ENCODE data around the gene INPPL1.
"Not testable (repeated sequence)": the region's sequence is repeated elsewhere in the genome, so short reads cannot be mapped to it uniquely, and the experiment has no call there.

Gene INPPL1

GRCh38 chr11:72224564-72225410 lies at the start of gene INPPL1:
Gene INPPL1, plus strand, starts transcription at chr11:72224767. Its CDS starts 218 bp downstream, at chr11:72224985.
- DNase-seq = no peak

DNA sequence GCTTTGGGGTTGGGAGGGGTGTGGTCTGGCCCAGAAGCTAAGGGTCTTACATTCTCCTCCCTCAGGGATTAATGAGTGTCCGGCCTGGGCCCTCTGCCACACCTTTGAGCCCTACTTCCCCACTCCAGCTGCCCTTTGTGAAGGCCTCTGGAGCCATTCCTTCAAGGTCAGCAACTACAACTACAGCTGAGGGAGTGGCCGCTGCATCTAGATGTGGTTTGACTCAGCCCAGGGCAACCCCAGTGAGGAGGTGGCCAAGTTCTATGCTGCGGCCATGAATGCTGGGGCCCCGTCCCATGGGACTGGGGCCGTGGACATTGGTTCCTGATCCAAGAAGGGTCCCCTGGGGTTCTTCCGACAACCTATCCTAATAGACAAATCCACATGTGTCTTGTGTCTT lies 46.9 kb upstream of the INPPL1 start:
- DNase-seq = no peak

GRCh38 chr11:72179049-72179803 lies 45.3 kb upstream of the INPPL1 start:
- DNase-seq = no peak

DNA sequence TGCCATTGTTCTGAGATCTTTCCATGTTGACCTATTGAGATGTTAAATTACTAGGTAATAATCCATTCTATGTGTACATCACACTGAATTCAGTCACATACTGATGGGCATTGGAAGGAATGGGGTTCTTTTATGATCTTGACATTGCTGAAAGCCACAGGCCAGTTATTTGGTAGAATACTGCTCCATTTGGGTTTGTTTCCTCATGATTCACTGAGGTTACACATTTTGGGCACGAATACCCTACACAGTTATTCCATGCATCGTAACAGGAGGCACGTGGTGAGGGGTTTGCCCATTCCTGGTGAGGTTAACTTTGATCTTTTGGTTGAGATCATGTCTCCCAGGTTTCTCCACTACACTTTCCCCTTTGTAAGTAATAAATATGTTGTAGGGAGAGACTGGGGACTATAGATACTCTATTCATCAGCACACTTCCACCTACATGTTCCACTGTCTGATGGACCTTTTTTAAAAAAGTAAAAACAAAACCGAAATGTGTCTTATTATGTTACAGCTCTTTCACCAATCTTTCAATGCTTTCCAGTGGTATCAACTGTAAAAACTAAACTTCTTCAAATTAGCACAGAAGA lies 44.7 kb upstream of the INPPL1 start:
- no peak for DNase-seq

DNA sequence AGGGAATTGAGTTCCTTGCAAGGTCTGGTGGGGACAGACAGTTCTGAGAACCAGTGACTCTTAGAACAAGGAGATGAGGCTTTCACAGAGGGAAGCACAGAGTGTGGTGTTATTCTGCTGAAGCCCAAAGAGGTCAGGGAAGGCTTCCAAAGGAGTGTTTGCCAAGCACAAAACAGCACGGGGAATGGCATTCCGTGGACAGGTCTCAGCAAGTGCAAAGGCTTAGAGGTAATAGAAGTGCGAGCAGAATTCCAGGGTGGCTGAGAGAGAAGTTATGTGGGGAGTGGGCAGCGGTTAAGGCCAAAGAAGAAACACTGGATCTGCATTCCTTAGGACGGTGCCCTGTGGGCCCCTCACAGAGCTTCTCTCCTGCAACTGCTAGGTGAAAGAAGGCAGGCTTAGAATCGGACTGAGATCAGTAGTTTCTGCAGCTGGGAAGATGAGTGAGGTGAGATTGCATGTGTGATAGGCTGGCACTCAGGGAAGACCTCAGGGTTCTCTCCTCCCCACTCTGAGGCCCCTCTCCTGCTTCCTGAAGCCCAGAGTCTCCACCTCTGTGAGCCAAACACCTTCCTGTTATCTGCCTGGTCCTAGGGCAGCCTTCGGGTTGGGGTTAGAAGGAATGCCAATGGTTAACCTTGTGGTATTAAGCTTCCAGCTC lies 43.5 kb upstream of the INPPL1 start:
- DNase-seq = not testable (repeated sequence)

- not testable (repeated sequence) for DNase-seq
Observed at GRCh38 chr11:72181553-72181958, 43.0 kb upstream of the INPPL1 start.

- no peak for DNase-seq
Observed at GRCh38 chr11:72188267-72188666, 36.3 kb upstream of the INPPL1 start.

- DNase-seq = peak; percentile 44
Observed at GRCh38 chr11:72189455-72190250, 34.9 kb upstream of the INPPL1 start.

GRCh38 chr11:72190631-72191071 lies 33.9 kb upstream of the INPPL1 start:
- no peak for DNase-seq

DNA sequence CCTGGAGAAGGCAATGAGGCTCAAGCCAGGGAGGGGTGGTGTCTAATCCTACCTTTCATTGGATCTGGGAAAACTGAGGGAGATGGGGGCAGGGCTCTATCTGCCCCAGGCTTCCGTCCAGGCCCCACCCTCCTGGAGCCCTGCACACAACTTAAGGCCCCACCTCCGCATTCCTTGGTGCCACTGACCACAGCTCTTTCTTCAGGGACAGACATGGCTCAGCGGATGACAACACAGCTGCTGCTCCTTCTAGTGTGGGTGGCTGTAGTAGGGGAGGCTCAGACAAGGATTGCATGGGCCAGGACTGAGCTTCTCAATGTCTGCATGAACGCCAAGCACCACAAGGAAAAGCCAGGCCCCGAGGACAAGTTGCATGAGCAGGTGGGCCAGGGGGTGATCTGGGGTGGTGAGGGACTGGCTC lies 32.6 kb upstream of the INPPL1 start, which contains the start of gene FOLR1:
Gene FOLR1 (plus strand): TSS at position 180 of the 421 bp plus-strand sequence. CDS start 34 bp downstream, at position 214.
- DNase-seq = no peak

GRCh38 chr11:72195518-72196270 lies 28.9 kb upstream of the INPPL1 start:
- no peak for DNase-seq

GRCh38 chr11:72201445-72201844 lies 23.1 kb upstream of the INPPL1 start:
- not testable (repeated sequence) for DNase-seq

DNA sequence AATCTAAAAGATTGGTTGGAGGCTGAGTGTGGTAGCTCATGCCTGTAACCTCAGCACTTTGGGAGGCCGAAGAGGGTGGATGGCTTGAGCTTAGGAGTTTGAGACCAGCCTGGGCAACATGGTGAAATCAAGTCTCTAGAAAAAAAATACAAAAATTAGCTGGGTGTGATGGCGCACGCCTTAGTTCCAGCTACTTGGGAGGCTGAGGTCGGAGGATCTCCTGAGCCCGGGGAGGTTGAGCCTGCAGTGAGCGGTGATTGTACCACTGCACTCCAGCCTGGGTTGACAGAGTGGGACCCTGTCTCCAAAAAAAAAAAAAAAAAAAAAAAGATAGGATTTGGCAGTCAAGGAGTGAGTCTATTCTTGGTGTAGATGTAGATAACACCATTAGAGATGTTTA lies 22.0 kb upstream of the INPPL1 start:
- DNase-seq = no peak

- no peak for DNase-seq
Observed at GRCh38 chr11:72203163-72203562, 21.4 kb upstream of the INPPL1 start.

DNA sequence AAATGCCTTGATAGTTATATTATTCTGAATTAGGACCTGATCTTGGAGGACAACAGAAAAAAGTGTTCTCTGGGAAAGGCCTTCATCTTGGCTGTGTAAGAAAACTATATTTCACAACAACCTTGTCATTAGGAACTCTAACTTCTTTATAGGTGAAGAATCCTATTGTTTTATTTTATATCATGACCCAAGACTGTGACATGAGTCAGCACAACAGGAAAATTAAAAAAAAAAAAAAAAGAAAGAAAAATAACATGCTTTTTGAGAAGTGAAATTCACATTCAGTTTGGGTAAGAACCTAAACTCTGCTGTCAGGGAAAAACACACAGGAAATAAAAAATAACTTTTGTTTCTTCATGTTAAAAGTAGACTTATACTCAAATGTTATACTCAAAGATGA lies 19.7 kb upstream of the INPPL1 start:
- no peak for DNase-seq

- not testable (repeated sequence) for DNase-seq
Observed at GRCh38 chr11:72206794-72207193, 17.8 kb upstream of the INPPL1 start.

- no peak for DNase-seq
Observed at GRCh38 chr11:72208281-72208680, 16.3 kb upstream of the INPPL1 start.

DNA sequence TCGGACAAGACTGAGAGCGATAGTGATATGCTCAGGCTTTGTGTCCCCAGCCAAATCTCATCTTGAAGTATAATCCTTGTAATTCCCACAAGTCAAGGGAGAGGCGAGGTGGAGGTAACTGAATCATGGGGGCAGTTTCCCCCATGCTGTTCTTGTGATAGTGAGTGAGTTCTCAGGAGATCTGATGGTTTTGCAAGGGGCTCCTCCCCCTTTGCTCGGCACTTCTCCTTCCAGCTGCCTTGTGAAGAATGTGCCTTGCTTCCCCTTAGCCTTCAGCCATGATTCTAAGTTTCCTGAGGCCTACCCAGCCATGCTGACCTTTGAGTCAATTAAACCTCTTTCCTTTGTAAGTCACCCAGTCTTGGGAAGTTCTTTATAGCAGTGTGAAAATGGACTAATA lies 15.5 kb upstream of the INPPL1 start:
- DNase-seq = no peak

GRCh38 chr11:72216638-72217037 lies 7.9 kb upstream of the INPPL1 start, which contains the start of gene FOLR2:
Gene FOLR2, plus strand, starts transcription at chr11:72216794. Its CDS starts 1,791 bp downstream, at chr11:72218585.
- DNase-seq = no peak

GRCh38 chr11:72217841-72218240 lies 6.7 kb upstream of the INPPL1 start:
- no peak for DNase-seq

DNA sequence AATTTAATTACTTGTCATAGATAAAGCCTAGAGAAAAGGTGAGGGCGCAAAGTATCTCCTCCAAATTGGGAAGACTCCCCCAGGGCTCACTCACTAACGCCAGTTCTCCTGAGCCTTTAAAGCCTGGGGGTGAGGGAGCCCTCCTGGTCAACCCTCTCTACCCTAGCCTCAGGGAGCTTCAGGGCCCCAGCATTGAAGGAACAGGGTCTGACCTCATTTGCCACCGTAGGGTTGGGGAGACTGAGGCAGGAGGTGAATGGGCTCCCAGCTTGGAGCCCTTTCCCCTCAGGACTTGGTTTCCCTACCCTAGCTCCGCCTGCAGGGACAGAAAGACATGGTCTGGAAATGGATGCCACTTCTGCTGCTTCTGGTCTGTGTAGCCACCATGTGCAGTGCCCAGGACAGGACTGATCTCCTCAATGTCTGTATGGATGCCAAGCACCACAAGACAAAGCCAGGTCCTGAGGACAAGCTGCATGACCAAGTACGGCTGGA lies 6.3 kb upstream of the INPPL1 start:
- no peak for DNase-seq
